H1 (cell line): ENCODE data around the gene MPZ. TPM values are rescaled to one million over a fixed set of nuclear protein-coding genes. Genes with fewer than 3 reads are reported as not detected.

Experiments
- CTCF ChIA-PET: fragments of 300-600 bp; sonication (Branson Sonifier 250); formaldehyde crosslinking; loops from one replicate; lab custom pipeline; 2021; ENCODE audit not compliant: partially characterized antibody; lab: Charles Lee
- POLR2A ChIA-PET: fragments of 300-600 bp; sonication (Branson Sonifier 250); formaldehyde crosslinking; loops from one replicate; lab custom pipeline; 2021; ENCODE audit warnings: inconsistent platforms; ENCODE audit not compliant: partially characterized antibody; lab: Charles Lee
- DNase-seq, 2 experiments: peaks; one replicate each; pipeline versions ENCODE4 v3.0.0 to v3.0.0-alpha.2; 2010 to 2022; ENCODE audit warnings: low spot score in 2 of 2, low read depth in 1 of 2, mixed read lengths in 1 of 2
- FAIRE-seq: peaks from 2 replicates; lab custom pipeline; 2011; peaks lifted over from hg19 to GRCh38; lab: Jason Lieb, UNC
- H2AFZ ChIP-seq: 2 replicates; pipeline ENCODE4 v1.8.1; 2012; ENCODE audit warnings: low read length, inconsistent platforms
- H2AK5ac ChIP-seq: 2 replicates; pipeline ENCODE4 v1.6.1; 2013; ENCODE audit warnings: low read depth, low read length
- H2BK120ac ChIP-seq: replicated peaks from 2 replicates; pipeline ENCODE3; 2013; ENCODE audit warnings: low read depth, low read length, inconsistent platforms
- H2BK12ac ChIP-seq: 2 replicates; pipeline ENCODE4 v1.6.1; 2013; ENCODE audit warnings: low read depth, low read length
- H2BK15ac ChIP-seq: 2 replicates; pipeline ENCODE4 v1.6.1; 2013; ENCODE audit warnings: low read length
- H2BK20ac ChIP-seq: 2 replicates; pipeline ENCODE4 v1.6.1; 2013; ENCODE audit warnings: low read length
- H2BK5ac ChIP-seq: 2 replicates; pipeline ENCODE4 v1.6.1; 2013; ENCODE audit warnings: low read depth, low read length
- H3K14ac ChIP-seq: 2 replicates; pipeline ENCODE4 v1.6.1; 2013; ENCODE audit warnings: inconsistent platforms; ENCODE audit not compliant: insufficient read length
- H3K18ac ChIP-seq: 2 replicates; pipeline ENCODE4 v1.6.1; 2013; ENCODE audit warnings: low read length; ENCODE audit errors: extremely low read depth
- H3K23ac ChIP-seq: 2 replicates; pipeline ENCODE4 v1.6.1; 2013; ENCODE audit warnings: inconsistent platforms; ENCODE audit not compliant: insufficient read length
- H3K23me2 ChIP-seq: 2 replicates; pipeline ENCODE4 v1.6.1; 2013; ENCODE audit warnings: low read depth, low read length
- H3K27ac ChIP-seq: 2 replicates; pipeline ENCODE4 v1.6.1; 2011; ENCODE audit warnings: low read depth, low read length, inconsistent platforms
- H3K27me3 ChIP-seq, 4 experiments: replicated peaks in 1 of 4; 1 replicate in 1 of 4; 2 replicates in 3 of 4; pipeline versions ENCODE4 v1.6.1 to v1.8.1; 2011 to 2013; ENCODE audit warnings: low read length in 3 of 4, mild to moderate bottlenecking in 3 of 4, inconsistent platforms in 2 of 4, mixed read lengths in 2 of 4, moderate library complexity in 1 of 4; ENCODE audit not compliant: control insufficient read depth in 3 of 4, insufficient read depth in 3 of 4; ENCODE audit errors: extremely low read depth in 1 of 4
- H3K36me3 ChIP-seq, 4 experiments: 2 replicates each; pipeline versions ENCODE4 v1.6.1 to v1.8.1; 2011 to 2013; ENCODE audit warnings: mild to moderate bottlenecking in 4 of 4, low read length in 3 of 4, moderate library complexity in 2 of 4, control low read depth in 1 of 4, inconsistent platforms in 1 of 4; ENCODE audit not compliant: insufficient read depth in 4 of 4, control insufficient read depth in 2 of 4
- H3K4ac ChIP-seq: replicated peaks from 2 replicates; pipeline ENCODE3; 2013; ENCODE audit warnings: low read length, low read depth, mixed read lengths, inconsistent platforms; ENCODE audit not compliant: insufficient read length
- H3K4me1 ChIP-seq, 4 experiments: replicated peaks in 1 of 4; 1 replicate in 1 of 4; 2 replicates in 3 of 4; pipeline versions ENCODE4 v1.6.1 to v1.8.1; 2011 to 2013; ENCODE audit warnings: low read length in 3 of 4, inconsistent platforms in 2 of 4, mixed read lengths in 1 of 4; ENCODE audit not compliant: insufficient read depth in 4 of 4, control insufficient read depth in 3 of 4
- H3K4me2 ChIP-seq, 2 experiments: 2 replicates each; pipeline versions ENCODE4 v1.6.1 to v1.8.1; 2011 to 2013; ENCODE audit warnings: low read depth in 2 of 2, low read length in 2 of 2, control low read depth in 1 of 2, inconsistent platforms in 1 of 2, mild to moderate bottlenecking in 1 of 2; ENCODE audit not compliant: insufficient read depth in 1 of 2
- H3K4me3 ChIP-seq, 4 experiments: fragments of 200-600, 300-600 bp in 1 of 4; sonication (generic), shearing (Covaris generic), sonication (Bioruptor Twin) in 1 of 4; 2 replicates each; pipeline versions ENCODE4 v1.5.1 to v1.8.1; 2011 to 2016; ENCODE audit warnings: low read length in 4 of 4, low read depth in 3 of 4, control low read depth in 2 of 4, inconsistent platforms in 2 of 4, mild to moderate bottlenecking in 2 of 4, mixed read lengths in 1 of 4, moderate library complexity in 1 of 4; ENCODE audit not compliant: insufficient read depth in 2 of 4; ENCODE audit errors: extremely low read depth in 1 of 4
- H3K56ac ChIP-seq: replicated peaks from 2 replicates; pipeline ENCODE3; 2013; ENCODE audit warnings: low read depth, mild to moderate bottlenecking, mixed read lengths, low read length, inconsistent platforms; ENCODE audit not compliant: insufficient read length
- H3K79me1 ChIP-seq: 2 replicates; pipeline ENCODE4 v1.6.1; 2013; ENCODE audit warnings: low read depth, low read length, control low read depth
- H3K79me2 ChIP-seq, 2 experiments: 2 replicates each; pipeline versions ENCODE4 v1.6.1 to v1.8.1; 2012 to 2013; ENCODE audit warnings: low read length in 2 of 2, mild to moderate bottlenecking in 2 of 2, inconsistent platforms in 1 of 2; ENCODE audit not compliant: insufficient read depth in 2 of 2, control insufficient read depth in 1 of 2
- H3K9ac ChIP-seq, 4 experiments: replicated peaks in 1 of 4; 1 replicate in 1 of 4; 2 replicates in 3 of 4; pipeline versions ENCODE4 v1.6.1 to v1.8.1; 2011 to 2013; ENCODE audit warnings: low read depth in 3 of 4, low read length in 3 of 4, control low read depth in 2 of 4, mild to moderate bottlenecking in 2 of 4, moderate library complexity in 2 of 4, inconsistent platforms in 1 of 4; ENCODE audit errors: extremely low read depth in 1 of 4
- H3K9me3 ChIP-seq, 2 experiments: 2 replicates each; pipeline versions ENCODE4 v1.6.1 to v1.8.1; 2012 to 2013; ENCODE audit warnings: mild to moderate bottlenecking in 2 of 2, moderate library complexity in 2 of 2, control low read depth in 1 of 2, inconsistent platforms in 1 of 2, low read depth in 1 of 2, low read length in 1 of 2, mixed read lengths in 1 of 2; ENCODE audit not compliant: insufficient read depth in 2 of 2
- H4K20me1 ChIP-seq, 2 experiments: replicated peaks in 1 of 2; 2 replicates each; pipeline versions ENCODE3 to v1.8.1; 2011 to 2013; ENCODE audit warnings: inconsistent platforms in 2 of 2, low read length in 2 of 2, mild to moderate bottlenecking in 1 of 2; ENCODE audit not compliant: insufficient read depth in 2 of 2, control insufficient read depth in 1 of 2
- H4K5ac ChIP-seq: 2 replicates; pipeline ENCODE4 v1.6.1; 2013; ENCODE audit warnings: low read length, low read depth, mixed read lengths, inconsistent platforms; ENCODE audit not compliant: insufficient read length
- H4K8ac ChIP-seq: 2 replicates; pipeline ENCODE4 v1.8.0; 2013; ENCODE audit warnings: mild to moderate bottlenecking, moderate library complexity, low read length, inconsistent platforms; ENCODE audit not compliant: insufficient read depth; ENCODE audit errors: extremely low read depth
- H4K91ac ChIP-seq: replicated peaks from 2 replicates; pipeline ENCODE3; 2013; ENCODE audit warnings: low read length, mixed read lengths, inconsistent platforms; ENCODE audit not compliant: insufficient read length
- BRCA1 ChIP-seq: IDR thresholded peaks from 2 replicates; pipeline ENCODE4 v1.6.1; 2012; ENCODE audit warnings: low read depth, low read length, improper control_type of control experiment
- RNF2 ChIP-seq: fragments of 200-900, 300-1000 bp; sonication (generic); IDR thresholded peaks from 2 replicates; pipeline ENCODE4 v1.7.1; 2016; ENCODE audit warnings: borderline replicate concordance, low read depth, mild to moderate bottlenecking, antibody characterized with exemption, low read length; ENCODE audit not compliant: poor library complexity, severe bottlenecking; ENCODE audit errors: missing control alignments
- WGBS, 2 experiments: shearing (Covaris generic) in 1 of 2; methylation state at CpG; one replicate each; pipeline versions ENCODE4 v1.1.6 to v1.1.7; 2013 to 2015; ENCODE audit warnings: low lambda C conversion rate in 2 of 2, mixed read lengths in 2 of 2, inconsistent platforms in 1 of 2, low coverage in 1 of 2, missing lambda C conversion rate in 1 of 2; ENCODE audit not compliant: insufficient replicate concordance in 2 of 2, insufficient coverage in 1 of 2, insufficient read length in 1 of 2; ENCODE audit errors: extremely low coverage in 1 of 2, missing lambda C conversion rate in 1 of 2; 5-methylcytosine and 5-hydroxymethylcytosine counted together
- polyA plus RNA-seq, 7 experiments: library from polyadenylated mRNA; depleted of rRNA in 3 of 7; stranded (reverse) in 5 of 7; unstranded in 2 of 7; fragments of >200 nt in 5 of 7; fragments of 200-250 nt in 2 of 7; gene quantifications; 1 replicate in 5 of 7; 2 replicates in 1 of 7; 4 replicates in 1 of 7; pipeline versions ENCODE4 v1.2.1 to v1.2.3, GENCODE V29; 2011 to 2013; ENCODE audit warnings: missing spikeins in 2 of 7, mixed read lengths in 2 of 7
- total RNA-seq: library from RNA; stranded (reverse); fragmentation: NEBNext Ultra II Directional; extraction: Animal tissue kit (Norgen Biotek cat#: 25700); gene quantifications from 2 replicates; pipeline ENCODE4 v1.2.1, GENCODE V29; 2021

Gene MPZ
- total and polyA plus RNA-seq, 2 of the 8 experiments (the other 6 are each of a cell fraction or from before 2014, with no cell fraction given) = 4.1 to 5.1 TPM

DNA sequence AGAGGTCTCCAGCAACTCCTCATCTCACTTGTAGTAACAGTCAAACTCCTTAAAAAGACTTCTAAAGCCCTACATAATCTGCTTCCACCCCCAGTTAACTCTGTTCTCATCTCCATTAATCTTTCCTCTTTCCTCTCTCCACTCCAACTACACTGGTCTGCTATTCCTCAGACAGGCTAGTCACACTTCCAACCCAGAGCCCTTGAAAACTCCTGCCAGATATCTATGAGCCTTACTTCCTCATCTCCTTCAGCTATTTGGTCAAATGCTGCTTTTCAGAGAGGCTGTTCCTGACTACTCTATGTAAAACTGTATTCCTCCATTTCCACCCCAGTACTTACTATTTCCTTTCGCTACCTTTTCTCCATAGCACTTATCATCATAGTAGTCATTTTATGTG, 26.8 kb downstream of the MPZ start:
- H3K4me3 ChIP-seq = no peak overlapping the region
- no peaks in the 10 kb centered on the region; a peak in 1 of 7 replicates for H3K27me3 ChIP-seq
- no peak overlapping the region for H3K18ac ChIP-seq
- no peak overlapping the region for H2BK12ac ChIP-seq
- no peak overlapping the region for H2BK20ac ChIP-seq
- H2AK5ac ChIP-seq = no peak overlapping the region
- peaks cover 0 to 3% of the 10 kb centered on the region in 2 experiments; a peak in 1 of 4 replicates for H3K9me3 ChIP-seq
- 100% methylated on average over 1 of the region's 1 CpG; no CpG with 5 or more reads in 1 of the 2 experiments for WGBS, 2 experiments
- H3K23ac ChIP-seq = no peak overlapping the region
- no peak overlapping the region for H3K27ac ChIP-seq
- no peak overlapping the region for H3K56ac ChIP-seq
- no peak overlapping the region for H3K9ac ChIP-seq
- H3K14ac ChIP-seq = no peak overlapping the region
- H4K8ac ChIP-seq = no peak overlapping the region
- no peaks in the 10 kb centered on the region for H3K79me1 ChIP-seq
- TF ChIP-seq BRCA1 (no peak), RNF2 (no peak)
- peaks cover 0 to 4% (median 0%) of the 10 kb centered on the region in 4 experiments; a peak in 2 of 7 replicates for H3K4me1 ChIP-seq
- no peak overlapping the region for H3K4me2 ChIP-seq
- ChIA-PET CTCF (interaction anchor here (0.9 to 15.6 kb wide), 12 partner anchors 8 to 99 kb away, joined by 3 to 401 read pairs (median 4); partner anchors contain the start of genes APOA2 and TOMM40L), POLR2A (interaction anchor here (0.8 to 1.0 kb wide), 2 partner anchors 9 to 28 kb away, joined by 3 read pairs; no protein-coding TSS in a partner anchor)
- no peak overlapping the region for H3K4ac ChIP-seq
- FAIRE-seq (no peak), DNase-seq (no peak)
- H4K91ac ChIP-seq = no peak overlapping the region
- H3K23me2 ChIP-seq = no peaks in the 10 kb centered on the region; the same call in 1 of the 2 replicates
- no peaks in the 10 kb centered on the region for H3K79me2 ChIP-seq
- H3K36me3 ChIP-seq = no peaks in the 10 kb centered on the region
- H2AFZ ChIP-seq = no peak overlapping the region
- H2BK15ac ChIP-seq = no peak overlapping the region
- no peak overlapping the region for H2BK120ac ChIP-seq
- no peak overlapping the region for H2BK5ac ChIP-seq
- H4K20me1 ChIP-seq = no peaks in the 10 kb centered on the region
- no peak overlapping the region for H4K5ac ChIP-seq
